ENCODE measurements around the gene C3orf22.
"Not testable (repeated sequence)": the region's sequence is repeated elsewhere in the genome, so short reads cannot be mapped to it uniquely, and the experiment has no call there.

Gene C3orf22

GRCh38 chr3:126558336-126559071 lies at the start of gene C3orf22:
Gene C3orf22, minus strand, starts transcription at chr3:126558932. Its CDS starts 5,542 bp downstream, at chr3:126553390.
- no peak for DNase-seq

- DNase-seq: no peak
These were observed 48.6 kb upstream of the C3orf22 start for GRCh38 chr3:126607214-126607908.

- DNase-seq: no peak
These were observed 47.3 kb upstream of the C3orf22 start for GRCh38 chr3:126606001-126606400.

GRCh38 chr3:126604691-126605090 lies 46.0 kb upstream of the C3orf22 start:
- DNase-seq: no peak

- no peak for DNase-seq
These were observed 40.4 kb upstream of the C3orf22 start for GRCh38 chr3:126599101-126599500.

- DNase-seq: not testable (repeated sequence)
These were observed 36.7 kb upstream of the C3orf22 start for GRCh38 chr3:126595479-126595878.

DNA sequence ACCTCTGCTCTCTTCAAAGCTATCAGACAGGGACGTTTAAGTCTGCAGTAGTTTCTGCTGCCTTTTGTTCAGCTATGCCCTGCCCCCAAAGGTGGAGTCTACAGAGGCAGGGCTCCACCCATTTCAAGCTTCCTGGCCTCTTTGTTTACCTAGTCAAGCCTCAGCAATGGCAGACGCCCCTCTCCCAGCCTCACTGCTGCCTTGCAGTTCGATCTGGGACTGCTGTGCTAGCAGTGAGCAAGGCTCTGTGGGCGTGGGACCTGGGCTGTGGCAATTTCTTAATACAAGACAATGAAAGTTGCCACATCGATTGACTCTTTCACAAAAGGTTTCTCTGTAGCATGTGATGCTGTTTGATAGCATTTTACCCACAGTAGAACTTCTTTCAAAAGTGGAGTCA lies 32.8 kb upstream of the C3orf22 start:
- DNase-seq: not testable (repeated sequence)

DNA sequence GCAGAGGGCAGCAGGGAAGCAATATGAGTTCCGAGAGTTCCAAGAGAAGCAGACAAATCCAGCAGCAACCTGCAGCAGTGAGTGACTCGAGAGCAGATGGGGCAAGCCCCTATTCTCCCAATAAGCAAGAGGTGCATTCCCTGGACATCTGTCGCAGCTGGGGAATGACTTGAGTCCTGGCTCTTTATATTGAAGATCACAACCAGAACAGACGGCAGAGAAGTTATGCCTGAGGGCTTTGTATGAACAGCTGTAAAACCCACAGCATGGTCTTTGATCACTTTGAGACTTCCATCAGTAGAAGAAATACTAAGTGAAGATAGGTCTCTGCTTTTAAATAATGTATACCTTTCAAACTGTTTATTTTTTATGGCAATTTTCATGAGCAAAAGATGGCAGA lies 23.6 kb upstream of the C3orf22 start:
- DNase-seq: no peak

DNA sequence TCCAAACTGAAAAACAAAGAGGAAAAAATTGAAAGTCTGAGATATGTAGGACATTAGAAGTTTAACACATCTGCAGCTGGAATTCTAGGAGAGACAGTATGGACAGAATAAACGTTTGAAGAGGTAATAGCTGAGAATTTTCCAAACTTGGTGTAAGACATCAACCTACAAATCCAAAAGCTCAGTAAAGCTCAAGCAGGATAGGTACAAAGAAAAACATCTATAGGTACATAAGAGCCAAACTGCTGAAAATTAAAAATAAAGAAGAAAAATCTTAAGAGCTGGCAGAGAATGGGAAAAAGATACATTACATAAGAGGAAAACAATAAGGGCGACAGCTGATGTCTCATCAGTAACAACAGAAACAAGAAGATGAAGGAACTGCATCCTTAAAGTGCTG lies 22.8 kb upstream of the C3orf22 start:
- DNase-seq: no peak

DNA sequence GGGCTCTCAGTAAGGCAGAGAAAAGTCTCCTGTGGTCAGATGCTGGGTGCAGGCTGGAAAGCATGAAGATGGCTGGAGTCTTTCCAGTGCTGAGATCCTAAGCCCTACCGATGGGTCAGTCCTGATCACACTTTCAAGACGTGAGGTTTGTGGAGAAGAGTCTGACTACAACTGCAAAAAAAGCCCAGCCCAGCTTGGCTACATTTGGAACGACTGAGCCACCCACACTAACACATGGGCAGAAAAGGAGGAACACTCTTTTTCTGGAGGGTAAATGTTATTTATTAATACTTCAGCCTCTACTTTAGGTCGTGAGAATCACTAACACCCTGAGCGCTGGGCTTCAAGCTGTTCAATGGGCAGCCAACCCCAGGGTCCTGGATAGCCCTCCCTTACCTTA lies 22.0 kb upstream of the C3orf22 start:
- DNase-seq: no peak

DNA sequence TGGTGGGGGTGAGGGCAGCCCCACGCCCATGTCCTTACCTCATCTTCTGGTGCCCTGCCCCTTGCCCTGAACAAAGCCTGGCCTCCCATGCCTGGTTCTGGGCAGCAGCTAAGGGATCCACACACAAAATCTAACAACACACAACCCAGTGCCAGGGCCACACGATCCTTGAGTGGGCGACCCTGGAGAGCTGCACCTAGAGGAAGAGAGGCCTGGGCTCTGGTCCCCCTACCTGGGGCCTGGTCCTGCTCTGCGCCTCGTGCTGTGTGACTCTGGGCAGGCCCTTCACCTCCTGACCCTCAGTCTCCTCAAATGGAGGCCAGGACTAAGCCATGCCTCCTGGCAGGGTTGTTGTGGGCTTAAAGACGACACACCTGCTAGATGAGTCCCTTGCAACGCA lies 20.0 kb upstream of the C3orf22 start:
- no peak for DNase-seq

GRCh38 chr3:126577261-126577660 lies 18.5 kb upstream of the C3orf22 start:
- no peak for DNase-seq

GRCh38 chr3:126573492-126574117 lies 14.9 kb upstream of the C3orf22 start:
- peak; percentile 7 for DNase-seq

DNA sequence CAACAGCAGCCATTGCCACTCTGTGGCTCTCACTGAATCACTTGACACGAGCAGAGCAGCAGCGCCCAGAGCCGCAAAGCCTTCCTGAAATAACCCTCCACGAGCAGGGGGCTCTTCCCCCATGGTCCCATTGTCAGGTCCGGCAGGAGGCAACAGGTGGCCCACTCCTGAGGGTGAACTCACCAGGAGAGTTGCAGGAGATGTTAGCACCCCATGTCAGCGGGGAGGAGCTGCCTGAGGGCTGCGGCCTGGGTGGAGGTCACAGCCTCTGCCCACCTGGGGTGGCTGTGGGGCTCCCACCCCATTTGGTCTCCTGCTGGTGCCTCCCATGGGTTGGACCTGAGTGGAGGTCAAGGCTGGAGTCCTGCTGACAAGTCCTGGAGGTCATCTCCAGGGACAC lies 12.3 kb upstream of the C3orf22 start:
- DNase-seq: no peak

GRCh38 chr3:126570103-126570541 lies 11.4 kb upstream of the C3orf22 start:
- no peak for DNase-seq

- DNase-seq: no peak
These were observed 10.8 kb upstream of the C3orf22 start for GRCh38 chr3:126569390-126569975.

DNA sequence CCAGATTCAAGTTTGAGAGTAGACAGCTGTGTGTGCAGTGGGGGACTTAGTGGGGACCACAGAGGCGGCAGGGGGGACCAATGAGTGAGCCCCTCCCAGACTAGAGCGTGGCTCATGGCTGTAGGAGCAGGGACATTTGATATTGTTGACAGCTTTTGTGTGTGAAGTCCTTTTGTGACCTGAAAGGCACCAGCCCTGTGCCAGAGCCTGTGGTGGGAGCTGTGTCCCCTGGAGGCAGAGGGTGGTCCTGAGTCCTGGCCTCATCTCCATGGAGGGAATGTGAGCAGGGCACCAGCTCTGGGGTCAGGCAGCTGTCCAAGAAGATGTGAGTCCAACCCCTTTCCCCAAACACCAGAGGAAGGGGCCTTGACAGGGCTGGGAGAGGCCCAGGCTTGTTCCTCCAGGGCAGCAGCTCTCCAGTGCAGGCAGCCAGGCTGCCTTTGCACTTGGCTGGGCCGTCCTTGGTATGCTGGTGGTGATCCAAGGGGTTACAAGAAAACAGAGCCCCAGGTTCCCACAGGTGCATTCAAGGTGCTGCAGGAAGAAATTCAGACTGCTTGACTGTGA lies 10.1 kb upstream of the C3orf22 start:
- no peak for DNase-seq

GRCh38 chr3:126567696-126568438 lies 9.1 kb upstream of the C3orf22 start:
- DNase-seq: no peak

GRCh38 chr3:126562737-126563276 lies 4.1 kb upstream of the C3orf22 start:
- DNase-seq: no peak

- no peak for DNase-seq
These were observed 971 bp downstream of the C3orf22 start for GRCh38 chr3:126557761-126558160.

- no peak for DNase-seq
These were observed 1.4 kb downstream of the C3orf22 start for GRCh38 chr3:126557415-126557745.

Measured in DMS79 (cell line).